Skeletal muscle satellite cell (primary cell): ENCODE data around the gene IL17RA. TPM values are rescaled to one million over a fixed set of nuclear protein-coding genes. Genes with fewer than 3 reads are reported as not detected.
"Not testable (repeated sequence)": the region's sequence is repeated elsewhere in the genome, so short reads cannot be mapped to it uniquely, and the experiment has no call there.

Experiments
- H3K27me3 ChIP-seq: 2 replicates; pipeline ENCODE4 v1.7.0; 2013; ENCODE audit warnings: low read length; ENCODE audit not compliant: control insufficient read depth, insufficient read depth
- H3K36me3 ChIP-seq: 2 replicates; pipeline ENCODE4 v1.7.0; 2013; ENCODE audit warnings: mild to moderate bottlenecking, control low read depth, low read length; ENCODE audit not compliant: insufficient read depth
- H3K4me1 ChIP-seq: 2 replicates; pipeline ENCODE4 v1.7.0; 2013; ENCODE audit warnings: low read length; ENCODE audit not compliant: control insufficient read depth, insufficient read depth
- H3K4me2 ChIP-seq: 2 replicates; pipeline ENCODE4 v1.7.0; 2013; ENCODE audit warnings: mild to moderate bottlenecking, low read length
- H3K4me3 ChIP-seq: 2 replicates; pipeline ENCODE4 v1.7.0; 2013; ENCODE audit warnings: low read length
- H3K9ac ChIP-seq: 2 replicates; pipeline ENCODE4 v1.7.0; 2013; ENCODE audit warnings: mild to moderate bottlenecking, low read depth, low read length, moderate library complexity
- H3K9me3 ChIP-seq: replicated peaks from 2 replicates; pipeline ENCODE4 v1.7.0; 2013; ENCODE audit warnings: mild to moderate bottlenecking, control low read depth, low read length
- total RNA-seq: library from RNA; depleted of rRNA; stranded (reverse); fragments of >200 nt; gene quantifications from 2 replicates; pipeline ENCODE4 v1.2.3, GENCODE V29; 2012; rRNA removed

Gene IL17RA
- total RNA-seq: 6.3 and 9.2 TPM in 2 replicates

GRCh38 chr22:17084554-17085276 lies at the start of gene IL17RA:
Gene IL17RA, plus strand, starts transcription at chr22:17085000. Its CDS starts 92 bp downstream, at chr22:17085092.
- peaks cover 34% of the 10 kb centered on the region for H3K4me1 ChIP-seq
- peak within 1 kb of the TSS; percentile 84 for H3K4me3 ChIP-seq
- no peaks in the 10 kb centered on the region for H3K27me3 ChIP-seq
- peak within 1 kb of the TSS; percentile 91 for H3K9ac ChIP-seq
- peak within 1 kb of the TSS; percentile 92 for H3K4me2 ChIP-seq
- no peaks in the 10 kb centered on the region for H3K36me3 ChIP-seq
- no peaks in the 10 kb centered on the region for H3K9me3 ChIP-seq

- H3K9ac ChIP-seq: no peak overlapping the region
- H3K4me3 ChIP-seq: no peak overlapping the region
- H3K27me3 ChIP-seq: peaks cover 11% of the 10 kb centered on the region
- H3K36me3 ChIP-seq: no peaks in the 10 kb centered on the region
- H3K4me2 ChIP-seq: no peak overlapping the region
- H3K9me3 ChIP-seq: no peaks in the 10 kb centered on the region
- H3K4me1 ChIP-seq: no peaks in the 10 kb centered on the region
Measured at GRCh38 chr22:17035246-17035645, 49.6 kb upstream of the IL17RA start.

GRCh38 chr22:17035976-17036841 lies 48.6 kb upstream of the IL17RA start:
- not testable (repeated sequence) for H3K4me3 ChIP-seq, H3K9ac ChIP-seq, H3K9me3 ChIP-seq, H3K4me2 ChIP-seq, H3K4me1 ChIP-seq, H3K36me3 ChIP-seq
- H3K27me3 ChIP-seq: peaks cover 11% of the 10 kb centered on the region

GRCh38 chr22:17036842-17037711 lies 47.7 kb upstream of the IL17RA start:
- peaks cover 11% of the 10 kb centered on the region for H3K27me3 ChIP-seq
- H3K4me3 ChIP-seq, H3K9me3 ChIP-seq, H3K9ac ChIP-seq, H3K36me3 ChIP-seq, H3K4me1 ChIP-seq, H3K4me2 ChIP-seq: not testable (repeated sequence)

- Histone ChIP-seq H3K27me3 (peaks cover 7% of the 10 kb centered on the region), H3K4me1 (no peaks in the 10 kb centered on the region), H3K4me3 (no peak overlapping the region), H3K4me2 (no peak overlapping the region), H3K36me3 (no peaks in the 10 kb centered on the region), H3K9me3 (no peaks in the 10 kb centered on the region), H3K9ac (no peak overlapping the region)
Measured at GRCh38 chr22:17043521-17043920, 41.3 kb upstream of the IL17RA start.

- Histone ChIP-seq H3K36me3 (no peaks in the 10 kb centered on the region), H3K4me1 (no peaks in the 10 kb centered on the region), H3K4me2 (no peak overlapping the region), H3K9ac (no peak overlapping the region), H3K4me3 (no peak overlapping the region), H3K9me3 (no peaks in the 10 kb centered on the region), H3K27me3 (peaks cover 12% of the 10 kb centered on the region)
Measured at GRCh38 chr22:17046566-17047348, 38.0 kb upstream of the IL17RA start.

- Histone ChIP-seq H3K27me3 (peaks cover 12% of the 10 kb centered on the region), H3K9me3 (no peaks in the 10 kb centered on the region), H3K4me2 (no peak overlapping the region), H3K4me1 (no peaks in the 10 kb centered on the region), H3K36me3 (no peaks in the 10 kb centered on the region), H3K4me3 (no peak overlapping the region), H3K9ac (no peak overlapping the region)
Measured at GRCh38 chr22:17047656-17048055, 37.1 kb upstream of the IL17RA start.

- no peaks in the 10 kb centered on the region for H3K9me3 ChIP-seq
- no peak overlapping the region for H3K4me3 ChIP-seq
- no peaks in the 10 kb centered on the region for H3K4me1 ChIP-seq
- H3K4me2 ChIP-seq: no peak overlapping the region
- H3K27me3 ChIP-seq: peaks cover 3% of the 10 kb centered on the region
- H3K36me3 ChIP-seq: no peaks in the 10 kb centered on the region
- H3K9ac ChIP-seq: no peak overlapping the region
Measured at GRCh38 chr22:17056058-17056457, 28.7 kb upstream of the IL17RA start.

- H3K9ac ChIP-seq: no peak overlapping the region
- H3K27me3 ChIP-seq: peaks cover 10% of the 10 kb centered on the region
- H3K36me3 ChIP-seq: no peaks in the 10 kb centered on the region
- H3K9me3 ChIP-seq: no peaks in the 10 kb centered on the region
- H3K4me2 ChIP-seq: no peak overlapping the region
- no peak overlapping the region for H3K4me3 ChIP-seq
- no peaks in the 10 kb centered on the region for H3K4me1 ChIP-seq
Measured at GRCh38 chr22:17056807-17057206, 28.0 kb upstream of the IL17RA start.

- peaks cover 14% of the 10 kb centered on the region for H3K27me3 ChIP-seq
- no peak overlapping the region for H3K4me2 ChIP-seq
- no peaks in the 10 kb centered on the region for H3K9me3 ChIP-seq
- H3K4me1 ChIP-seq: no peaks in the 10 kb centered on the region
- H3K4me3 ChIP-seq: no peak overlapping the region
- no peak overlapping the region for H3K9ac ChIP-seq
- H3K36me3 ChIP-seq: no peaks in the 10 kb centered on the region
Measured at GRCh38 chr22:17057959-17058814, 26.6 kb upstream of the IL17RA start.
